ENCODE data around the gene GET4.

DNA sequence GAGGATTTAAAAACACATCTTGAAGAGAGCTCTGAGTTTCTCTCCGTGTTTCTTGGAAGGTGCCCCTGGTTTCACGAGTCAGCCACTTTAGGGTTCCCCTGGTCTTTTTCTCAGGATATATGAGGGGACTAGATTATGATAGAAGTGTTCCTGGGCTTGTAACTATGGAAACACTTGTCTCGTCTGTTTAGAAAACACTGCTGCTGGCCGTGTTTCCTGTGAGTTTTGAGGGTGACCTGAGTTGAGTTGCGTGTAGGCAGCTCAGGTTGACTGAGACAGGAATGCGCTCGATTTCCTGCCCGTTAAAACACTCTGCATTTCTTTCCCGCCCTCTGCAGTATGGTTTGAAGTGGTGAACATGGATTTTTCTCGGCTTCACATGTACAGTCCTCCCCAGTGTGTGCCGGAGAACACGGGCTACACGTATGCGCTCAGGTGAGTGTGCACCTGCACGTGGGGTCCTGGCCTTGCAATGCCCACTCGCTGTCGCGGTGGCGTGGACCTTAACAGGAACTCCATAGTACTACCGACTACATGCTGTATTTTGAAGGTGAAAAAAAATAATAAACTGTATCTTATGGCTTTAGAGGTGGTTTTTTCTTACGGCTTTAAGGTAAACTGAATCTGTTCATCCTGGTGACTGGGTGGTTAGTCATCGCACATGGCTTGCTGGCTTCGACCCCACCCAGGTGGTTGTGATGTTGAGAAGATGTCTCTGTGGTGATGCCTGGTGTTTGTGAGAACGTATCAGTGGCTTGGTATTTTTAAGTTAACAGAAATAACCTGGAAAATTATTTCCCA, 44.0 kb upstream of the GET4 start, which contains the start of gene SUN1:
- TF ChIP-seq, protein P1, sequence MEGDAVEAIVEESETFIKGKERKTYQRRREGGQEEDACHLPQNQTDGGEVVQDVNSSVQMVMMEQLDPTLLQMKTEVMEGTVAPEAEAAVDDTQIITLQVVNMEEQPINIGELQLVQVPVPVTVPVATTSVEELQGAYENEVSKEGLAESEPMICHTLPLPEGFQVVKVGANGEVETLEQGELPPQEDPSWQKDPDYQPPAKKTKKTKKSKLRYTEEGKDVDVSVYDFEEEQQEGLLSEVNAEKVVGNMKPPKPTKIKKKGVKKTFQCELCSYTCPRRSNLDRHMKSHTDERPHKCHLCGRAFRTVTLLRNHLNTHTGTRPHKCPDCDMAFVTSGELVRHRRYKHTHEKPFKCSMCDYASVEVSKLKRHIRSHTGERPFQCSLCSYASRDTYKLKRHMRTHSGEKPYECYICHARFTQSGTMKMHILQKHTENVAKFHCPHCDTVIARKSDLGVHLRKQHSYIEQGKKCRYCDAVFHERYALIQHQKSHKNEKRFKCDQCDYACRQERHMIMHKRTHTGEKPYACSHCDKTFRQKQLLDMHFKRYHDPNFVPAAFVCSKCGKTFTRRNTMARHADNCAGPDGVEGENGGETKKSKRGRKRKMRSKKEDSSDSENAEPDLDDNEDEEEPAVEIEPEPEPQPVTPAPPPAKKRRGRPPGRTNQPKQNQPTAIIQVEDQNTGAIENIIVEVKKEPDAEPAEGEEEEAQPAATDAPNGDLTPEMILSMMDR (IDR thresholded peaks at IDR 0.05 in 2 of 3, conservative IDR thresholded peaks at IDR 0.05 in 1 of 3; ENCODE audit: control insufficient read depth in 2 of 3, extremely low read depth in 1 of 3, insufficient read depth in 1 of 3, low read depth in 3 of 3, low read length in 3 of 3) = no peak
- TF ChIP-seq, protein P2, sequence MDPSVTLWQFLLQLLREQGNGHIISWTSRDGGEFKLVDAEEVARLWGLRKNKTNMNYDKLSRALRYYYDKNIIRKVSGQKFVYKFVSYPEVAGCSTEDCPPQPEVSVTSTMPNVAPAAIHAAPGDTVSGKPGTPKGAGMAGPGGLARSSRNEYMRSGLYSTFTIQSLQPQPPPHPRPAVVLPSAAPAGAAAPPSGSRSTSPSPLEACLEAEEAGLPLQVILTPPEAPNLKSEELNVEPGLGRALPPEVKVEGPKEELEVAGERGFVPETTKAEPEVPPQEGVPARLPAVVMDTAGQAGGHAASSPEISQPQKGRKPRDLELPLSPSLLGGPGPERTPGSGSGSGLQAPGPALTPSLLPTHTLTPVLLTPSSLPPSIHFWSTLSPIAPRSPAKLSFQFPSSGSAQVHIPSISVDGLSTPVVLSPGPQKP (IDR thresholded peaks at IDR 0.05; ENCODE audit: low read depth, low read length) = no peak
- no peak for TF ChIP-seq RCOR1 (conservative IDR thresholded peaks at IDR 0.05; ENCODE audit: low read depth, low read length)
- no peak for TF ChIP-seq MYB (IDR thresholded peaks at IDR 0.05; ENCODE audit: borderline replicate concordance, low read depth, low read length)
- TF ChIP-seq TCF12 (IDR thresholded peaks at IDR 0.05; ENCODE audit: low read depth, low read length) = no peak
- TF ChIP-seq NR2C2 (IDR thresholded peaks at IDR 0.05; ENCODE audit: borderline replicate concordance, control insufficient read depth, insufficient read length, low read depth) = no peak
- no peak for TF ChIP-seq EGR1 (IDR thresholded peaks at IDR 0.05; ENCODE audit: borderline replicate concordance in 1 of 2, low read depth in 2 of 2, low read length in 2 of 2)
